Measurements from ENCODE around the gene GALE.

GALE gene

GRCh38 chr1:23809751-23810171 lies 9.2 kb upstream of the GALE start:
- no peaks in the 10 kb centered on the region for H3K9me2 ChIP-seq (replicated peaks; ENCODE audit: low read depth, low read length)
- H3K4me2 ChIP-seq (ENCODE audit: low read depth, low read length, poor library complexity, severe bottlenecking), result no peak overlapping the region
- no peaks in the 10 kb centered on the region for H4K20me1 ChIP-seq (ENCODE audit: insufficient read depth, low read length, poor library complexity, severe bottlenecking)
- H3K9me3 ChIP-seq (ENCODE audit: insufficient read depth, low read depth, low read length), result no peaks in the 10 kb centered on the region
- no peaks in the 10 kb centered on the region for H3K36me3 ChIP-seq (ENCODE audit: insufficient read depth, low read length)
- peaks cover 6% of the 10 kb centered on the region for H3K4me1 ChIP-seq (ENCODE audit: insufficient read depth, low read length, poor library complexity, severe bottlenecking)
- H3K27me3 ChIP-seq (ENCODE audit: insufficient read depth, low read length, poor library complexity, severe bottlenecking), result no peaks in the 10 kb centered on the region
- H3K79me2 ChIP-seq (ENCODE audit: insufficient read depth, low read length), result no peaks in the 10 kb centered on the region
- no peak overlapping the region for H2AFZ ChIP-seq (ENCODE audit: low read length)
- TF ChIP-seq CTCF (conservative IDR thresholded peaks at IDR 0.05; ENCODE audit: low read length) (peak; percentile 90), EZH2phosphoT487 (IDR thresholded peaks at IDR 0.05; ENCODE audit: borderline replicate concordance) (no peak)
- no peak overlapping the region for H3K4me3 ChIP-seq (ENCODE audit: low read length, poor library complexity, severe bottlenecking)
- no peaks in the 10 kb centered on the region for H3F3A ChIP-seq (ENCODE audit: low read depth)
- H3K9ac ChIP-seq (ENCODE audit: low read depth, low read length, poor library complexity, severe bottlenecking), result no peak overlapping the region

- Histone ChIP-seq H3K27me3 (ENCODE audit: insufficient read depth, low read length, poor library complexity, severe bottlenecking) (no peaks in the 10 kb centered on the region), H3K9me3 (ENCODE audit: insufficient read depth, low read depth, low read length) (no peaks in the 10 kb centered on the region), H3K4me3 (ENCODE audit: low read length, poor library complexity, severe bottlenecking) (no peak overlapping the region), H4K20me1 (ENCODE audit: insufficient read depth, low read length, poor library complexity, severe bottlenecking) (no peaks in the 10 kb centered on the region), H3K9me2 (replicated peaks; ENCODE audit: low read depth, low read length) (no peaks in the 10 kb centered on the region), H3K79me2 (ENCODE audit: insufficient read depth, low read length) (no peaks in the 10 kb centered on the region), H3F3A (ENCODE audit: low read depth) (no peaks in the 10 kb centered on the region), H3K4me1 (ENCODE audit: insufficient read depth, low read length, poor library complexity, severe bottlenecking) (peaks cover 6% of the 10 kb centered on the region), H3K36me3 (ENCODE audit: insufficient read depth, low read length) (no peaks in the 10 kb centered on the region), H2AFZ (ENCODE audit: low read length) (no peak overlapping the region), H3K9ac (ENCODE audit: low read depth, low read length, poor library complexity, severe bottlenecking) (no peak overlapping the region), H3K4me2 (ENCODE audit: low read depth, low read length, poor library complexity, severe bottlenecking) (no peak overlapping the region)
- TF ChIP-seq EZH2phosphoT487 (IDR thresholded peaks at IDR 0.05; ENCODE audit: borderline replicate concordance), result no peak
- no peak for TF ChIP-seq CTCF (conservative IDR thresholded peaks at IDR 0.05; ENCODE audit: low read length)
Measured at GRCh38 chr1:23807453-23807852, 6.9 kb upstream of the GALE start.

GRCh38 chr1:23806280-23806679 lies 5.7 kb upstream of the GALE start:
- TF ChIP-seq CTCF (conservative IDR thresholded peaks at IDR 0.05; ENCODE audit: low read length), result no peak
- no peak for TF ChIP-seq EZH2phosphoT487 (IDR thresholded peaks at IDR 0.05; ENCODE audit: borderline replicate concordance)
- H3K36me3 ChIP-seq (ENCODE audit: insufficient read depth, low read length), result no peaks in the 10 kb centered on the region
- H4K20me1 ChIP-seq (ENCODE audit: insufficient read depth, low read length, poor library complexity, severe bottlenecking), result no peaks in the 10 kb centered on the region
- no peak overlapping the region for H2AFZ ChIP-seq (ENCODE audit: low read length)
- peaks cover 10% of the 10 kb centered on the region for H3K4me1 ChIP-seq (ENCODE audit: insufficient read depth, low read length, poor library complexity, severe bottlenecking)
- H3K27me3 ChIP-seq (ENCODE audit: insufficient read depth, low read length, poor library complexity, severe bottlenecking), result no peaks in the 10 kb centered on the region
- no peaks in the 10 kb centered on the region for H3K9me2 ChIP-seq (replicated peaks; ENCODE audit: low read depth, low read length)
- no peaks in the 10 kb centered on the region for H3F3A ChIP-seq (ENCODE audit: low read depth)
- H3K9ac ChIP-seq (ENCODE audit: low read depth, low read length, poor library complexity, severe bottlenecking), result no peak overlapping the region
- H3K79me2 ChIP-seq (ENCODE audit: insufficient read depth, low read length), result no peaks in the 10 kb centered on the region
- no peak overlapping the region for H3K4me3 ChIP-seq (ENCODE audit: low read length, poor library complexity, severe bottlenecking)
- H3K4me2 ChIP-seq (ENCODE audit: low read depth, low read length, poor library complexity, severe bottlenecking), result no peak overlapping the region
- H3K9me3 ChIP-seq (ENCODE audit: insufficient read depth, low read depth, low read length), result no peaks in the 10 kb centered on the region

Measured in Loucy (cell line).